ENCODE data around the gene SLFN13.
A peak's percentile ranks its signal among the peaks of the same experiment; 100 is the strongest.
"Not testable (repeated sequence)": the region's sequence is repeated elsewhere in the genome, so short reads cannot be mapped to it uniquely, and the experiment has no call there.

The SLFN13 gene

GRCh38 chr17:35432176-35433074 is 16.1 kb downstream of the SLFN13 start, which contains the start of gene SLFN12:
SLFN12 (minus strand) TSS chr17:35432500; CDS start chr17:35423028, 9,472 bp downstream.
- H3K4me3 ChIP-seq (ENCODE audit: low read depth, low read length): peak within 1 kb of the TSS; percentile 65
- TF ChIP-seq, protein P1, sequence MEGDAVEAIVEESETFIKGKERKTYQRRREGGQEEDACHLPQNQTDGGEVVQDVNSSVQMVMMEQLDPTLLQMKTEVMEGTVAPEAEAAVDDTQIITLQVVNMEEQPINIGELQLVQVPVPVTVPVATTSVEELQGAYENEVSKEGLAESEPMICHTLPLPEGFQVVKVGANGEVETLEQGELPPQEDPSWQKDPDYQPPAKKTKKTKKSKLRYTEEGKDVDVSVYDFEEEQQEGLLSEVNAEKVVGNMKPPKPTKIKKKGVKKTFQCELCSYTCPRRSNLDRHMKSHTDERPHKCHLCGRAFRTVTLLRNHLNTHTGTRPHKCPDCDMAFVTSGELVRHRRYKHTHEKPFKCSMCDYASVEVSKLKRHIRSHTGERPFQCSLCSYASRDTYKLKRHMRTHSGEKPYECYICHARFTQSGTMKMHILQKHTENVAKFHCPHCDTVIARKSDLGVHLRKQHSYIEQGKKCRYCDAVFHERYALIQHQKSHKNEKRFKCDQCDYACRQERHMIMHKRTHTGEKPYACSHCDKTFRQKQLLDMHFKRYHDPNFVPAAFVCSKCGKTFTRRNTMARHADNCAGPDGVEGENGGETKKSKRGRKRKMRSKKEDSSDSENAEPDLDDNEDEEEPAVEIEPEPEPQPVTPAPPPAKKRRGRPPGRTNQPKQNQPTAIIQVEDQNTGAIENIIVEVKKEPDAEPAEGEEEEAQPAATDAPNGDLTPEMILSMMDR (IDR thresholded peaks at IDR 0.05; ENCODE audit: low read depth, low read length): no peak

DNA sequence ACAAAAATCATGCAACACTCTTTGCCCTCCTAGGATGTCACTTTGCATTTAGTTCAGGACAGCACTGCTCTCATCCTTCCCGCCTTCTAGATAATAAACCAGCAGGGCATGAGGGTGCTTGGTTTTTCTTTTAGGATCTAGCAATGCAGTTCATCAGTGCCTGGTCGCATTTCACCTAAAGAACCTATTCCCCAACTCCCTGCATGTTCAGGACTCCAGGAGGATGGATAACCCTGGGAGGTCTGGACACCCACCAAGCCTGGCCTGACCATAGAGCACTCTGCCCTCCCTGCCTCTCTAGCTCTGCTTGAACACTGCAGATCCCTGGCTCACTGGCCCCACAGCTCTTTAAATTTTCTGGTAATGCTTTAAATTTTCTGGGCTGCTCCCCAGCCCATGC is 18.9 kb downstream of the SLFN13 start:
- H3K4me3 ChIP-seq (ENCODE audit: low read depth, low read length): no peak overlapping the region
- TF ChIP-seq, protein P1 (IDR thresholded peaks at IDR 0.05; ENCODE audit: low read depth, low read length): no peak

GRCh38 chr17:35428229-35428628 is 20.3 kb downstream of the SLFN13 start:
- TF ChIP-seq, protein P1 (IDR thresholded peaks at IDR 0.05; ENCODE audit: low read depth, low read length): no peak
- no peak overlapping the region for H3K4me3 ChIP-seq (ENCODE audit: low read depth, low read length)

DNA sequence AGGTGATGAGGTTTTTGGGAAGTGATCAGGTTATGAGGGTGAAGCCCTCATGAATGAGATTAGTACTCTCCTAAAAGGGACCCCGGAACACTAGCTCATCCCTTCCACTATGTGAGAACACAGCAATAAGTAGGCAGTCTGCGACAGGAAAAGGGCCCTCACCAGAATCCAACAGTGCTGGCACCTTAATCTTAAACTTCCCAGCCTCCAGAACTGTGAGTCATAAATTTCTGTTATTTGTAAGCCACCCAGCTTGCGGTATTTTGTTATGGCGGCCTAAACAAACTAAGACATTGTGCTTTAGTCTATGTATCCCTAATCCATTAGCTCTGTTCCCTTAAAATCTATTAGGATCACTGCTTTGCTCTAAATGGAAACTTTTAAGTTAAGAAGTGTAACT is 24.8 kb downstream of the SLFN13 start:
- no peak overlapping the region for H3K4me3 ChIP-seq (ENCODE audit: low read depth, low read length)
- TF ChIP-seq, protein P1 (IDR thresholded peaks at IDR 0.05; ENCODE audit: low read depth, low read length): no peak

DNA sequence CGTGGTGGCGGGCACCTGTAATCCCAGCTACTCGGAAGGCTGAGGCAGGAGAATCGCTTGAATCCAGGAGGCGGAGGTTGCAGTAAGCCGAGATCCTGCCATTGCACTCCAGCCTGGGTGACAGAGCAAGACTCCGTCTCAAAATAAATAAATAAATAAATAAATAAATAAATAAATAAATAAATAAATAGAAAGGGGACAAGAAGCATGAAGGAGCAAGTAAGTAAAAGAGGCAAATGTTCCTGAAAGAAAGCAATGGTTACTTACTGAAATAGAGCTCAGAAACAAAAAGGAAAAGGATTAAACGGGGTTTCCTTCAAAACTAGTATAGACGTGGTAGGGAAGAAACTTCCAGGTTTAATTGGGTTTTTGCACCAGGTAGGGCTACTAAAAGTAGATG is 27.5 kb downstream of the SLFN13 start:
- H3K4me3 ChIP-seq (ENCODE audit: low read depth, low read length): not testable (repeated sequence)

DNA sequence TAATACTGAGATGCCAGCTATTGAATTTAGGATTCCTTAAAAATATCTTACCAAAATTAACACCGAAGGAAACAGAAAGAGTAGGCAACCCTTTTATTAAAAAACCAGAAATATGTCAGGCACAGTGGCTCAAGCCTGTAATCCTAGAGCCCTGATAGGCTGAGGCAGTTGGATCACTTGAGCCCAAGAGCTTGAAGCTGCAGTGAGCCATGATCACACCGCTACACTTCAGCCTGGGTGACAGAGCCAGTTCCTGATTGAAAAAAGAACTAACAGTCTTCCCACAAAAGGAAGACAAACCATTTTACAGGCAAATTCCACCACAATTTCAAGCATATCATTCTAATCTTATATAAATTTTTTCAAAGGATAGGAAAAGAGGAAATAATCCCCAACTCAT is 31.9 kb downstream of the SLFN13 start:
- TF ChIP-seq, protein P1 (IDR thresholded peaks at IDR 0.05; ENCODE audit: low read depth, low read length): no peak
- H3K4me3 ChIP-seq (ENCODE audit: low read depth, low read length): no peak overlapping the region

DNA sequence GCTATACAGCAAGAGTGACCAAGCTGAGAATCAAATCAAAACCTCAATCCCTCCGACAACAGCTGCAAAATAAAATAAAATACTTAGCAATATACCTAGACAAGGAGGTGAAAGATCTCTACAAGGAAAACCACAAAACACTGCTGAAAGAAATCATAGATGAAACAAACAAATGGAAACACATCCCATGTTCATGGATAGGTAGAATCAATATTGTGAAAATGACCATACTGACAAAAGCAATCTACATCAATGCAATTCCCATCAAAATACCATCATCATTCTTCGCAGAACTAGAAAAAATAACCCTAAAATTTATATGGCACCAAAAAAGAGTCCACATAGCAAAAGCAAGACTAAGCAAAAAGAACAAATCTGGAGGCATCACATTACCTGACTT is 33.9 kb downstream of the SLFN13 start:
- H3K4me3 ChIP-seq (ENCODE audit: low read depth, low read length): not testable (repeated sequence)

GRCh38 chr17:35414247-35414646 is 34.3 kb downstream of the SLFN13 start:
- no peak overlapping the region for H3K4me3 ChIP-seq (ENCODE audit: low read depth, low read length)
- TF ChIP-seq, protein P1 (IDR thresholded peaks at IDR 0.05; ENCODE audit: low read depth, low read length): no peak

Data from WI38 (cell line).